ENCODE data around the gene SPATA9. TPM values are rescaled to one million over a fixed set of nuclear protein-coding genes. Genes with fewer than 3 reads are reported as not detected.

SPATA9 gene
- total and polyA plus RNA-seq, 9 of the 15 experiments (the other 6 are each of a cell fraction or from before 2014, with no cell fraction given), result 0.16 to 5.5 (median 0.39) TPM; not detected in 3

GRCh38 chr5:95728494-95729114 is 45.8 kb upstream of the SPATA9 start (continued):
- peak; percentile 100 for TF ChIP-seq ZNF311 (CRISPR knock-in tag; IDR thresholded peaks at IDR 0.05)
- TF ChIP-seq ETS2 (tag; IDR thresholded peaks at IDR 0.05; ENCODE audit: borderline replicate concordance, poor library complexity, severe bottlenecking), result peak; percentile 97
- peak; percentile 89 for TF ChIP-seq MAFG (tag; conservative IDR thresholded peaks at IDR 0.05)
- TF ChIP-seq MCM5 (IDR thresholded peaks at IDR 0.05; ENCODE audit: low read depth), result no peak
- peak; percentile 93 for TF ChIP-seq ZKSCAN3 (CRISPR knock-in tag; IDR thresholded peaks at IDR 0.05)
- TF ChIP-seq PYGO2 (tag; IDR thresholded peaks at IDR 0.05), result peak; percentile 100
- TF ChIP-seq ZNF133 (CRISPR knock-in tag; IDR thresholded peaks at IDR 0.05), result peak; percentile 98
- no peak for TF ChIP-seq U2AF2 (optimal IDR thresholded peaks at IDR 0.05; ENCODE audit: low read depth, low read length)
- TF ChIP-seq YBX1 (IDR thresholded peaks at IDR 0.05), result no peak
- TF ChIP-seq CBX1 (IDR thresholded peaks at IDR 0.05; ENCODE audit: low read depth), result no peak
- no peak for TF ChIP-seq SFPQ (IDR thresholded peaks at IDR 0.05; ENCODE audit: low read depth, low read length)
- peak; percentile 96 for TF ChIP-seq ZNF324 (CRISPR knock-in tag; IDR thresholded peaks at IDR 0.05)
- TF ChIP-seq ZNF699 (CRISPR knock-in tag; IDR thresholded peaks at IDR 0.05; ENCODE audit: insufficient replicate concordance), result peak; percentile 94
- no peak for TF ChIP-seq XRCC4 (IDR thresholded peaks at IDR 0.05; ENCODE audit: extremely low read depth, insufficient read depth, insufficient read length)
- TF ChIP-seq ZNF518B (CRISPR knock-in tag; IDR thresholded peaks at IDR 0.05), result peak; percentile 93; the same call in 1 of the 2 replicates
- TF ChIP-seq ZNF431 (CRISPR knock-in tag; IDR thresholded peaks at IDR 0.05), result no peak
- TF ChIP-seq DDX20 (tag; IDR thresholded peaks at IDR 0.05; ENCODE audit: low read depth), result peak; percentile 100
- peak; percentile 98 for TF ChIP-seq DIDO1 (tag; IDR thresholded peaks at IDR 0.05; ENCODE audit: low read depth)
- TF ChIP-seq TCF7 (IDR thresholded peaks at IDR 0.05; ENCODE audit: borderline replicate concordance), result no peak
- no peak for TF ChIP-seq PTBP1 (IDR thresholded peaks at IDR 0.05; ENCODE audit: low read depth, low read length)
- no peak for TF ChIP-seq ZFX (CRISPR knock-in tag; IDR thresholded peaks at IDR 0.05)
- peak; percentile 99 for TF ChIP-seq IRF9 (tag; IDR thresholded peaks at IDR 0.05)
- TF ChIP-seq SMAD1 (IDR thresholded peaks at IDR 0.05; ENCODE audit: low read depth, low read length, partially characterized antibody), result no peak
- TF ChIP-seq PHB2 (IDR thresholded peaks at IDR 0.05; ENCODE audit: low read depth), result no peak
- peak; percentile 94 for TF ChIP-seq PHB (CRISPR knock-in tag; IDR thresholded peaks at IDR 0.05)
